GM10266 (cell line): Measurements from ENCODE around the gene ZFX.
A peak's percentile ranks its signal among the peaks of the same experiment; 100 is the strongest.

Experiments used
- DNase-seq: peaks from one replicate; pipeline ENCODE4 v3.0.0; 2012; ENCODE audit errors: extremely low spot score
- CTCF ChIP-seq: IDR thresholded peaks from 2 replicates; pipeline ENCODE4 v1.5.1; 2012; ENCODE audit warnings: mild to moderate bottlenecking, low read depth; ENCODE audit not compliant: control insufficient read depth, insufficient read depth; ENCODE audit errors: missing control alignments

The ZFX gene

DNA sequence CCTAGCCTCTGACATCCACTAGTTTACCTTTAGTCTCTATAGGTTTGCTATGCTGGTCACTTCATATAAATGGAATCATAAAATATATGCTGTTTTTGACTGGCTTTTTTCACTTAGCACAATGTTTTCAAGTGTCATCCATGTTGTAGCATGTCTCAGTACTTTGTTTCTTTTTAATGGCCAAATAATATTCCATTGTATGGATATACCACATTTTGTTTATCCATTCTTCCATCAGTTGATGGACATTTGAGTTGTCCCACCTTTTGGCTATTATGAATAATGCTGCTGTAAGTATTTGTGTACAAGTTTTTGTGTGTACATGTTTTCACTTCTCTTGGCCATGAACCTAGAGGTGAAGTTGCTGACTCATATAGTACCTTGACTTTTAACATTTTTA lies 75.7 kb downstream of the ZFX start:
- TF ChIP-seq CTCF: no peak
- no peak for DNase-seq

GRCh38 chrX:24226176-24226575 lies 76.6 kb downstream of the ZFX start:
- no peak for TF ChIP-seq CTCF
- DNase-seq: no peak

- DNase-seq: no peak
- no peak for TF ChIP-seq CTCF
Observed at GRCh38 chrX:24228596-24228995, 79.1 kb downstream of the ZFX start.

DNA sequence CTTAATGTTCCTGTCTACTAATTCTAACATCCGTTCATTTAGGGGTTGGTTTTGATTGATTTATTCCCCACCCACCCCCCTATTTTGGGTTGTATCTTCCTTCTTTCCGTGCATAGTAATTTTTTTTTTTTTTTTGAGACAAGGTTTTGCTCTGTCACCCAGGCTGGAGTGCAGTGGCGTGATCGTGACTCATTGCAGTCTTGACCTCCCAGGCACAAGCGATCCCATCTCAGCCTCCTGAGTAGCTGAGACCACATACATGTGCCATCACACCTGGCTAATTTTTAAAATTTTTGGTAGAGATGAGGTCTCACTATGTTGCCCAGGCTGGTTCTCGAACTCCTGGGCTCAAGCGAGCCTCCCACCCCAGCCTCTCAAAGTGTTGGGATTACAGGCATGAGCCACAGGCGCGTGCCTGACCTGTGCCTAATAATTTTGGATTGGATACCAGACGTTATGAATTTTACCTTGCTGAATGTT lies 79.9 kb downstream of the ZFX start:
- TF ChIP-seq CTCF: no peak
- no peak for DNase-seq

- TF ChIP-seq CTCF: no peak
- DNase-seq: no peak
Observed at GRCh38 chrX:24229976-24230375, 80.4 kb downstream of the ZFX start.

DNA sequence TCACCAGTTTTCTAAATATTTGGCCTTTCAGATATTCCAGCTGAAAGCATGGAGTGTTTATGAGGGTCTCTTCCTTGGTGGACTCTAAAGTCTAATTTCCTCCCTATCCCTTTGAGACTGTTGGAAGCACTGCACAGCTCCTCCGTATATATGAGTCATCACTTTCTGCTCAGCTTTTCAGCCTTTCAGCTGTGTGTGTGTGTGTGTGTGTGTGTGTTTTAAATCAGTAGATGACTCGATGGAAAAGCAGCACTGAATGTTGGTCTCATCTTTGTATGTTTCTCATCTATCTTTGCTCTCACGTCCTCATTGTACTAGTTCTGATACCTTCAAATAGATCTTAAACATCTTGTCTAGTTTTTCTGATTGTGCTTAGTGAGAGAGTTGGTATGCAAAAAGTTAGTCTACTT lies 81.6 kb downstream of the ZFX start:
- no peak for TF ChIP-seq CTCF
- peak; percentile 10 for DNase-seq

DNA sequence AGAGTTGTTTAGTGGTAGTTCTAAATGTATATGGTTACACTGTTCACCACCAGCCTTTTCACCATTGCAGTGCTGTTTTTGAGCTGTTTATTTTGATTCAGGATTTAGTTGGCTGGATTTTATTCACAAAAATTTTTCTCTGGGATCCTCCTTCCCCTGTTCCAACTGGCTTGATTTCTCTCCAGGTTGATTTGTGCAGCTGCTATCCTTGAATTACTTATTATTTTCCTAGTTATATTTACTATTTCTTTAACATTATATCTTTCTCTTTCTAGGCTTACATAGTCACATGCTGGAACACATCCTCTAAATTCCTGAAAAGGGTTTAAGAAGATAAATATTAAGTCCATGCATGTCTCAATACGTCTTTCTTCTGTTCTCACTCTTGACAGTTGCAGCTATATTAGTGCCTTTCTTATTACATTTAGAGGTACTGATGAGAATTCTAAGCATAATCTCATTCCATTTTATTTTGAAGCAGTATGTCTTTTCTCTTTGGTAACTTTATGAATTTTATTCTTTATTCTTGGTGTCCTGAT lies 82.2 kb downstream of the ZFX start:
- TF ChIP-seq CTCF: no peak
- DNase-seq: no peak
